NOMO-1 treated with dmso at 0.1 percent for 144 hours (cell line): ENCODE data around the gene MARCOL.
"Not testable (repeated sequence)": the region's sequence is repeated elsewhere in the genome, so short reads cannot be mapped to it uniquely, and the experiment has no call there.

Experiments
- DNase-seq: peaks from one replicate; lab custom pipeline; 2025; ENCODE audit not compliant: unreplicated experiment; lab: John Stamatoyannopoulos, UW

The MARCOL gene

GRCh38 chr5:148261221-148261620 lies 22.9 kb downstream of the MARCOL start:
- no peak for DNase-seq

GRCh38 chr5:148267962-148268361 lies 29.6 kb downstream of the MARCOL start:
- no peak for DNase-seq

- DNase-seq = no peak
Observed at GRCh38 chr5:148268566-148268965, 30.2 kb downstream of the MARCOL start, which contains the start of gene SPINK13. Gene SPINK13, plus strand, starts transcription at chr5:148268794. Its CDS starts 1,279 bp downstream, at chr5:148270073.

- DNase-seq = not testable (repeated sequence)
Observed at GRCh38 chr5:148275129-148275528, 36.8 kb downstream of the MARCOL start.

- not testable (repeated sequence) for DNase-seq
Observed at GRCh38 chr5:148280893-148281292, 42.6 kb downstream of the MARCOL start.

- DNase-seq = not testable (repeated sequence)
Observed at GRCh38 chr5:148281336-148281735, 43.0 kb downstream of the MARCOL start.

- DNase-seq = no peak
Observed at GRCh38 chr5:148290271-148291195, 52.2 kb downstream of the MARCOL start.
